B cell (primary cell): Measurements from ENCODE around the gene MYL12B.

Experiments used
- EZH2 ChIP-seq: IDR thresholded peaks from 2 replicates; pipeline ENCODE4 v1.6.1; 2012; ENCODE audit warnings: borderline replicate concordance, low read depth, mild to moderate bottlenecking, moderate library complexity, low read length; ENCODE audit not compliant: insufficient read depth, poor library complexity, severe bottlenecking
- TF ChIP-seq, protein P1 (sequence below): fragments of 200-600 bp; IDR thresholded peaks from one replicate; pipeline ENCODE4 v1.8.0; 2022; ENCODE audit warnings: antibody characterized with exemption, mild to moderate bottlenecking

GRCh38 chr18:3250237-3251107 is 11.5 kb upstream of the MYL12B start:
- TF ChIP-seq, protein P1, sequence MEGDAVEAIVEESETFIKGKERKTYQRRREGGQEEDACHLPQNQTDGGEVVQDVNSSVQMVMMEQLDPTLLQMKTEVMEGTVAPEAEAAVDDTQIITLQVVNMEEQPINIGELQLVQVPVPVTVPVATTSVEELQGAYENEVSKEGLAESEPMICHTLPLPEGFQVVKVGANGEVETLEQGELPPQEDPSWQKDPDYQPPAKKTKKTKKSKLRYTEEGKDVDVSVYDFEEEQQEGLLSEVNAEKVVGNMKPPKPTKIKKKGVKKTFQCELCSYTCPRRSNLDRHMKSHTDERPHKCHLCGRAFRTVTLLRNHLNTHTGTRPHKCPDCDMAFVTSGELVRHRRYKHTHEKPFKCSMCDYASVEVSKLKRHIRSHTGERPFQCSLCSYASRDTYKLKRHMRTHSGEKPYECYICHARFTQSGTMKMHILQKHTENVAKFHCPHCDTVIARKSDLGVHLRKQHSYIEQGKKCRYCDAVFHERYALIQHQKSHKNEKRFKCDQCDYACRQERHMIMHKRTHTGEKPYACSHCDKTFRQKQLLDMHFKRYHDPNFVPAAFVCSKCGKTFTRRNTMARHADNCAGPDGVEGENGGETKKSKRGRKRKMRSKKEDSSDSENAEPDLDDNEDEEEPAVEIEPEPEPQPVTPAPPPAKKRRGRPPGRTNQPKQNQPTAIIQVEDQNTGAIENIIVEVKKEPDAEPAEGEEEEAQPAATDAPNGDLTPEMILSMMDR = no peak
- TF ChIP-seq EZH2 = no peak
